ENCODE results near the gene RHBDD3. TPM values are rescaled to one million over a fixed set of nuclear protein-coding genes. Genes with fewer than 3 reads are reported as not detected.
A peak's percentile ranks its signal among the peaks of the same experiment; 100 is the strongest.

Gene RHBDD3
- total and polyA plus RNA-seq, 2 of the 8 experiments (the other 6 are each of a cell fraction or from before 2014, with no cell fraction given), result 72.1 to 117 TPM

DNA sequence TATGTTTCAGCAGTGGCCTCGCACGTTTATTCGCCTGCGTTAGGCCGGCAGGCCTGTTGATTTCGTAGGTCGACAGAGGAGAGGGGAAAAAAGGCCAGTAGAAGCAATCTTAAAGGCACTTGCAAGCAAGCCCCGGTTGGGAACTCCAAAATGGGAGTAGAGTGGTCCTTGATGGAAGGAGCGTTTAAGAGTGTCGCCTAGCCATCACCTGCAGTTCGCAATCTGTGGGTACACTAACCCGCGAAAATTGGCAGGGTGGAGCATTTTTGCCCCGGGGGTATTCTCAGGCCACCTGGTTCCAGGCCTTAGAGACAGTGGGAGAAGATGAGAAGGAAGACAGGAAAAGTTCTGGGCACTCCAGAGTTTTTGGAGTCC is 1.4 kb upstream of the RHBDD3 start:
- no peak overlapping the region for H3K14ac ChIP-seq (ENCODE audit: insufficient read length)
- peaks cover 47 to 79% of the 10 kb centered on the region in 2 experiments for H3K79me2 ChIP-seq (ENCODE audit: control insufficient read depth in 1 of 2, insufficient read depth in 2 of 2, low read length in 2 of 2)
- ChIA-PET CTCF (ENCODE audit: partially characterized antibody) (no interaction called here), POLR2A (ENCODE audit: partially characterized antibody) (interaction anchor here (0.9 to 21.4 kb wide), 8 partner anchors 12 to 48 kb away, joined by 3 to 436 read pairs (median 16); partner anchors contain the start of gene GAS2L1)
- H2BK15ac ChIP-seq (ENCODE audit: low read length), result no peak overlapping the region
- no peak overlapping the region for H2BK120ac ChIP-seq (replicated peaks; ENCODE audit: low read depth, low read length)
- H4K20me1 ChIP-seq (replicated peaks in 1 of 2; ENCODE audit: control insufficient read depth in 1 of 2, insufficient read depth in 2 of 2, low read length in 2 of 2), result peaks cover 32 to 42% of the 10 kb centered on the region in 2 experiments
- no peak overlapping the region for H2BK12ac ChIP-seq (ENCODE audit: low read depth, low read length)
- H3K27ac ChIP-seq (ENCODE audit: low read depth, low read length), result peak overlapping the region; percentile 100
- no peak for DNase-seq (ENCODE audit: low read depth in 1 of 2, low spot score in 2 of 2)
- no peak overlapping the region for H4K91ac ChIP-seq (replicated peaks; ENCODE audit: insufficient read length, low read length)
- H3K4ac ChIP-seq (replicated peaks; ENCODE audit: insufficient read length, low read depth, low read length), result no peak overlapping the region
- 3% methylated on average over 14 of the region's 14 CpGs; no CpG with 5 or more reads in 1 of the 2 experiments for WGBS, 2 experiments (ENCODE audit: extremely low coverage in 1 of 2, insufficient coverage in 1 of 2, insufficient read length in 1 of 2, insufficient replicate concordance in 2 of 2, low coverage in 1 of 2, low lambda C conversion rate in 2 of 2, missing lambda C conversion rate in 1 of 2)
- FAIRE-seq, result no peak
- H3K56ac ChIP-seq (replicated peaks; ENCODE audit: insufficient read length, low read depth, low read length), result peak overlapping the region; percentile 65
- H3K23ac ChIP-seq (ENCODE audit: insufficient read length), result no peak overlapping the region
- no peak overlapping the region for H4K5ac ChIP-seq (ENCODE audit: insufficient read length, low read depth, low read length)
- TF ChIP-seq SAP30 (IDR thresholded peaks at IDR 0.05; ENCODE audit: insufficient read depth, insufficient replicate concordance, low read length) (peak; percentile 7), EP300 (IDR thresholded peaks at IDR 0.05; ENCODE audit: borderline replicate concordance in 1 of 2, low read depth in 2 of 2, low read length in 2 of 2) (no peak), POLR2AphosphoS5 (IDR thresholded peaks at IDR 0.05; ENCODE audit: low read depth, low read length) (peak; percentile 65; the same call in 1 of the 2 replicates)
- H3K36me3 ChIP-seq (ENCODE audit: control insufficient read depth in 2 of 4, insufficient read depth in 4 of 4, low read length in 3 of 4), result peaks cover 21 to 68% (median 35%) of the 10 kb centered on the region in 4 experiments
- peak overlapping the region; percentile 73 to 80 for H3K4me2 ChIP-seq (ENCODE audit: insufficient read depth in 1 of 2, low read depth in 2 of 2, low read length in 2 of 2)
- peaks cover 10% of the 10 kb centered on the region for H3K79me1 ChIP-seq (ENCODE audit: low read depth, low read length)
- H3K4me1 ChIP-seq (replicated peaks in 1 of 4; ENCODE audit: control insufficient read depth in 3 of 4, insufficient read depth in 4 of 4, low read length in 3 of 4), result peaks cover 6 to 19% (median 11%) of the 10 kb centered on the region in 4 experiments; a peak in 6 of 7 replicates
- peak overlapping the region; percentile 100 for H2BK5ac ChIP-seq (ENCODE audit: low read depth, low read length)
- H4K8ac ChIP-seq (ENCODE audit: extremely low read depth, insufficient read depth, low read length), result peak overlapping the region; percentile 100; the same call in 1 of the 2 replicates
- H3K4me3 ChIP-seq (ENCODE audit: extremely low read depth in 1 of 4, insufficient read depth in 2 of 4, low read depth in 3 of 4, low read length in 4 of 4), result peak overlapping the region; percentile 80 to 96 (median 95)
- peak overlapping the region; percentile 94 to 100 (median 100) for H3K9ac ChIP-seq (replicated peaks in 1 of 4; ENCODE audit: extremely low read depth in 1 of 4, low read depth in 3 of 4, low read length in 3 of 4)
- H2BK20ac ChIP-seq (ENCODE audit: low read length), result no peak overlapping the region
- H3K9me3 ChIP-seq (ENCODE audit: insufficient read depth in 2 of 2, low read depth in 1 of 2, low read length in 1 of 2), result no peaks in the 10 kb centered on the region
- no peaks in the 10 kb centered on the region for H3K27me3 ChIP-seq (replicated peaks in 1 of 4; ENCODE audit: control insufficient read depth in 3 of 4, extremely low read depth in 1 of 4, insufficient read depth in 3 of 4, low read length in 3 of 4)
- H2AK5ac ChIP-seq (ENCODE audit: low read depth, low read length), result no peak overlapping the region
- peaks cover 18% of the 10 kb centered on the region for H3K23me2 ChIP-seq (ENCODE audit: low read depth, low read length)
- H3K18ac ChIP-seq (ENCODE audit: extremely low read depth, low read length), result peak overlapping the region; percentile 91; the same call in 1 of the 2 replicates
- H2AFZ ChIP-seq (ENCODE audit: low read length), result no peak overlapping the region
